ENCODE measurements around the gene CCDC82.

The CCDC82 gene

GRCh38 chr11:96329419-96329818 is 60.3 kb downstream of the CCDC82 start:
- no peak for DNase-seq (ENCODE audit: low read depth, low spot score)

- DNase-seq (ENCODE audit: low read depth, low spot score): no peak
Observed at GRCh38 chr11:96328395-96329010, 61.2 kb downstream of the CCDC82 start.

DNA sequence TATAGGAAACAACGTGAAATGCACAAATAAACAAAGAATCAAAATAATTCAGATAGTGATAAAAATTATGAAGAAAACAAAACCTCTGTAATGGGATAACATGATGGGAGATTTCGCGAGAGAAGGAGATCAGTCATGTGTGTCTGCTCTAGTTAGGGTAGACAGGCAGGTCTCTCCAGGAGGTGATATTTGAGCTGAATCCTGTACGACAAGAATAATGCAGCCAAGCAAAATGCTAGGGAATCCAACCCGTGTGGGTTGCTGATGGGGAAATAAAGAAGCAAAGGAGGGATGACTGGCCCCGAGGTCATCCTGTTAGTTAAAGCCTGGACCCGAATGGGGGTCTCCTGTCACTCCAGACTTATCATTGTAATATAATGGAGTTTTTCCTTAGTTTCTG is 62.8 kb downstream of the CCDC82 start:
- DNase-seq (ENCODE audit: low read depth, low spot score): no peak

DNA sequence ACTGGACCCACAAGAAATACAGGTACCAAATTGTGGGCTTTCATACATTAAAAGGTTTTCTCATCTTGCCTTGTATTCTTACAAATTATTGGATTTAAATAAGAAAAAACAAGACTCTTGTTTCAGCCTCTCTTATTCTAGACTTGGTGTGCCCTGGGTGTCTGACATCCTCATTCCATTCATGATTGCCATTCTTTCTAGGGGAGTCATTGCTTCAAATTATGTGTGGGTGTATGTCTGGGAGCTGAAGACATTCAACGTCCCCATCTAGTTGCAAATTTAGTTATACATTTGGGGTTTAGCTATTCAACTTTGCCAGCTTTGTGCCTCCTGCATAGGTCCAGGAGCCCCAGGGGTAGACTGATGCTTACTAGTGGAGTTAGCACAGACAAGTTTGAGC is 64.8 kb downstream of the CCDC82 start:
- DNase-seq (ENCODE audit: low read depth, low spot score): no peak

DNA sequence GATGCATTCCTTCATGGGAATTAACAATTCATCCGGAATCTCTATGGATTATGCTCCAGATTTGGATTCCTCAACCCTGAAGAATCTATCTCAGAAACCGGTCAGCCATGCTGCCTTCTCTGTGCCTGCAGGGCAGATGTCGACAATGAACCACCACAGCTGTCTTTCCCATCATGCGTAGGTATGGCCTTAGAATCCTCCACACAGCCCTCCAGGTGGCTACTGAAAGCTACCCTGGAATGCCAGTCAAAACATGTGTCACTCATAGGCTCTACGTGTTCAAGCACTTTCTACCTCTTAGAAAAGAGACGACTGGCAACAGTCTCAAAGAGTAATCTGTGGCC is 66.1 kb downstream of the CCDC82 start:
- no peak for DNase-seq (ENCODE audit: low read depth, low spot score)

DNA sequence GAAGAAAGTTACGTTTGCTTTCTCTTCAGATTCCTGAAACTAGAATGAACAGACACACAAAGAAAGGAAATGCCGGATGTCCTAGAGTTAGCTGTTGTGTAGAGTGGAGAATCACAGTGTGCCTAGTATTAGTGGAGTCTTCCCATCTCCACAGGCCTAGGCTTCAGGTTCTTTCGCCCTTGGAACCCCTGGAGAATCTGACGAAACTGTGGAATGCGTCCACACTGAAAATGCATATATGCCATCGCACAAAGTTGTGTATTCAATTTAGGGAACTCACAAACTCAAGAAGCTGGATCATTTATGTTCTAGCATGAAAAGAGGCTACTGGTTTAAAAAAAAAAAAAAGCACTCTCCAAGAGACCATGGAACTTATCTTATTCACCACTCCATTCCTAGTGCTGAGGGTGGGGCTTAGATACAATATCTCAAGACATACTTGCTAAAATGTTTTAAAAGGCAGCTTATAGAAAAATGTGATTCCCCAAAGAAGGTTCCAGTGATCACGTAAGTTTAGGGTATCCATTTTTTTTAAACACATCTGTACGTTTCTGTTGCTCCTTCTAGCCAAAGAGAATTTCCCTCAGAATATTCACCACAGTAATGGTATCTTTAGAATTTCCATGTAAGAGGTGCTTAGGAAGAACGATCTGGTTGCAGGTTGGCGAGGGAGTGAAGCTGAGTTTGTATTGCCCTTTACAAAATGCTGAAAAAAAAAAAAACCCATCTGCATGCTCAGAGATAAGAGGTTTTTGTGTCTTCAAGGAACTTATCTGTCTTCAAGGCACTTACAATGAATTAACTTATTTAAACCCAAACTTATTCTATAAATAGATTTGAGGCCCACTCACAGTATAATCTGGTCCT is 66.7 kb downstream of the CCDC82 start:
- no peak for DNase-seq (ENCODE audit: low read depth, low spot score)

DNA sequence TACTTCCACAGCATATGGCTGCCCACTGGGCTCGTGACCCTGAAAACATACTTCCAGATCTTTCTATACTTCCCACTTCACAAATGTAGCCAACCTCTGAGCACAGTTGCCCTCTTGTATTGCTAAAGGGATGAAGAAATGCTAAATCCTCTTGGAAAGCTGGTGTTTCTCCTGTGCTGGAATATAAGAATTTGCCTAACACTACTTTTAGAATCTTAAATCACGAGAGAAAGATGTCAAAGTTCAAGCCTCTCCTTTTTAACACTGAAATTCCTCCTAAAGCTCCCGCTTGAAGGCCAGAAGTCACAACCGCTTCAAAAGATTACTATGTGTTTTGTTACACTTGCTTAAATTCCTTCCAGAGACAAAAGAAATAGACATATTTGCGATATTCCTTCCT is 68.6 kb downstream of the CCDC82 start:
- DNase-seq (ENCODE audit: low read depth, low spot score): no peak

DNA sequence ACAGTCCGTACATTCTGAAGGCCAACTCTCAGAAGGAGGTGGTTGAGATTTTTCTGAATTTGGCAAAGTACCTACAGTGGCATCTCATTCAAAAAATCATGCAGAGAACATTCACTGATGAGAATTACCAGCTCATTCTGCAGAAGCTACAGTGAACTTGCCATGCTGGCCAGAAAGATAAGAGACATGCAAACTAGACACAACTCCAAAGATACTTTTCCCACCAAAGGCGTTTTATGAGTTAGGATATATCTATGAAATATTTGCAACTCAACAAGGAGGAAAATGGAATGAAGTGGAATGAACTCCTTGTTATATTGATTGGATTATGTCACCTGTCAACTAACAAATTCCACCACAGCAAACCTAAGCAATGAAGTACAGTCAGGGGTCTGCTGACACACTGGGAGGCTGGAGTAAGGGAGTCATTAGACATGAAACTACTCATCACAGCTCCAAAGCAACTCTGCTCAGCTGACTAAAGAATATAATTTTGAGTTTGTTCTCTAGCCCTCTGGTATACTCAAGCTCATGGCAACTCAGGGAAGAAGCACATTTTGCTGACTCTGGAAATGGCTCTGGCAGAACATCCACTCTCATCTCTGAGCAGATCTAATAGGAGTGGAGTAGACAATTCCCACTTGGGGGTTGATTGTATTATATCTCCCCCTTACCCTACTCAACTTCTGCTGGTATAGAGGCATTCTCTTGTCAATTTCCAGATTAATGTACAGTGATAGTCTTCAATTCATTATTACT is 69.6 kb downstream of the CCDC82 start:
- no peak for DNase-seq (ENCODE audit: low read depth, low spot score)

DNA sequence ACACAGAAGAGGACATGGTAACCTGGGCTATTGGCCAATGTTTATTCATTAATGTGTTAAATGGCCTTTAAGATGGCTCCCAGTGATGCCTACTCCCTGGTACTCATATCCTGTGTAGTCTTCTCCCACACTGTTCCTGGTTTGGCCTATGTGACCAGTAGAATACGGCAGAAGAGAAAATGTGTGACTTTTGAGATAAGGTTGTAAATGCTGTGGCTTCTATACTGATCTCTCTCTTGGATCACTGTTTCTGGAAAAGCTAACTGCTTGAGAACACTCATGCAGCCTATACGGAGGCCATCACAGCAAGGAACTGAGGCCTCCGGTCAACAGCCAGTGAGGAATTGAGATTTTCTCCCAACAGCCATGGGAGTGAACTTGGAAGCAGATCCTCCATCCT is 70.9 kb downstream of the CCDC82 start:
- no peak for DNase-seq (ENCODE audit: low read depth, low spot score)

GRCh38 chr11:96318399-96318798 is 71.3 kb downstream of the CCDC82 start:
- no peak for DNase-seq (ENCODE audit: low read depth, low spot score)

GRCh38 chr11:96317985-96318384 is 71.7 kb downstream of the CCDC82 start:
- DNase-seq (ENCODE audit: low read depth, low spot score): no peak

DNA sequence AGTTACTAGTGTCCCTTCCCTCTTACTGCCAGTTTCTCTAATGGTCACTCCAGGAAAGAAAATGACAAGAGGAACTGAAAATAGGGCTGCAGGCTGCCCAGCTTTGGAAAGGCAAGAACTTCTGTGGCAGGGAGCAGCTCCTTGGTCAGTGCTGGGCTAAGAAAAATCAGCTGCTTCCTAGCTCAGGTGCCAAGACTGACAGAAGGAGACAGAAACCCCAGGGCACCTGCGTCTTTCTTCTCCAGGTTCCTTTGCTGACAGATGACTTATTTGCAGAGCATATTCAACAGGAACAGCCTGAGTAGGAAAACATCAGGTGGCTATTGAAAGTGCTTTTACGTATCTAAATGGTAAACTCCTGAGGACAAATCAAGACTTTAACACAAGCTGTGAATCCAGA is 72.1 kb downstream of the CCDC82 start:
- no peak for DNase-seq (ENCODE audit: low read depth, low spot score)

DNA sequence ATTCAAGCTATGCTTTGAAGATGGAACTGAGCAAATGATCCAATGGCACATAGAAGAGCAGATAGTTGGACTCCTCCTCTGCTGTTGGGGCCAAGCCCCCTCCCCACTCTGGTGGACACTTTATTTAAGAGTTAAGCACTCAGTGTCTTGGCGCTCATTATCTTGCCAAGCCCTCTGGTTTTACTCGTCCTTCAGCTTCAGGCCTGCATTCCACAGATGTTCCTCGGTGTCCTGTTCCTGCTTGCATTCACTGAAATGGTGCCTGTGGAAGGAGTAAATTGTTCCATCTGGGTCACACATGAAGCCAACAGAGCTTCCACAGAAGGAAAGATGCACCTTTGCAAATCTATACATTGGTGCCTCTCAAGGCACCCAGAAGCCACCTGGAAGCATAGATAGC is 72.8 kb downstream of the CCDC82 start:
- DNase-seq (ENCODE audit: low read depth, low spot score): no peak

DNA sequence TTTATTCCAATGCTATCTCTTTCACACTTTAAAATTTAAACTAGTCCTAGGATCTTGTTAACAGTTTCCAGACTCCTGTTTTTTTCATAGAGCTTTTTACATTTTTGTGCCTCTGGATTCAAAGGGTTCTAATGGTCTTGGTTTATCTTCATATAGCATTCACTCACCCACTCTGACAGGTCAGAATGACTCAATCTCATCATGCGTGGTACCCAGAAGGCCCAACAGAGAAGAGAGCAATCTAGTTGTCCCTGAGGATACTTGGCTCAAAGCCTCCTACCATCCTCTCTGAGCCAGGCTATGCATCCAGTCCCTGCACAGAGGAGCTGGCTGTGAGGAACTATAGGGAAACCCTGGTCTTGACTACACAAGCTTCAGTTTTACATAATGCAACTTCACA is 74.2 kb downstream of the CCDC82 start:
- no peak for DNase-seq (ENCODE audit: low read depth, low spot score)

- DNase-seq (ENCODE audit: low read depth, low spot score): no peak
Observed at GRCh38 chr11:96314326-96315020, 75.2 kb downstream of the CCDC82 start.

DNA sequence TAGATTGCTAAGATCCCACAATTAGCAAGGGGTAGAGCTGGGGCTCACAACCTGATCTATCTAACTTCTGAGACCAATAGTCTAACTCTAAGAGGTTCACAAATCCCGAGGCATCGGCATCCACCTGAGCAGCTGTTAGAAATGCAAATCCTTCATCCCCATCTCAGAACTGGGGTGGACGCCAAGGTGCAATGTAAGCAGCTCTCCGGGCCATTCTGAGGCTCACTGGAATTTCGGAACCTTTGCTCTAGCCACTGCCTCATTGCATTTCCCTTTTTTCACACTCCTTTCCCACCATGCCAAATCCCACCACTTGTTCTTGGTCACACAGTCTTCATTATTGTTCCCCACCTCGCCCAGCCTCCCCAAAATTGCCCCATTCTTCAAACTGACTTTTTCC is 76.5 kb downstream of the CCDC82 start:
- no peak for DNase-seq (ENCODE audit: low read depth, low spot score)

DNA sequence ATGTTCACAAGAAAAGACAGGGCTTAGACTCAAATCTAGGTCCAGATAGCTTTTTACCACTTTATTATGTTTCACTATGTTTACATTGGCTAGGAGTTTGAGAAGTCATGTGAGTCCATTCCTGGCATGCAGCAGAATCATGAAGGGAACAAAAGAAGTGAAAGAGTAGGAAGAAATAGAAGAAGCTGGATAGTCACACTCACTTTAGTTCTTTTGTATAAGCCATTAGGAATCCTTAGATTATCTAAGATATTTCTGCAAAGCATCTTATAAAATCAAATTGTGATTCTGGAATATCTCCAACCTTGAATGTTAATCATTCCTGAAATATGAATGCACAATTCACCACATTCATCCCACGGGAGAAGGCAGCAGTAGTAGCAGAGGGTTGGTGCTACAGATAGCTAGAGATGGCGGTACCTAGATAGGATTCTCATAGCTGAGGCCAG is 78.6 kb downstream of the CCDC82 start:
- no peak for DNase-seq (ENCODE audit: low read depth, low spot score)

DNA sequence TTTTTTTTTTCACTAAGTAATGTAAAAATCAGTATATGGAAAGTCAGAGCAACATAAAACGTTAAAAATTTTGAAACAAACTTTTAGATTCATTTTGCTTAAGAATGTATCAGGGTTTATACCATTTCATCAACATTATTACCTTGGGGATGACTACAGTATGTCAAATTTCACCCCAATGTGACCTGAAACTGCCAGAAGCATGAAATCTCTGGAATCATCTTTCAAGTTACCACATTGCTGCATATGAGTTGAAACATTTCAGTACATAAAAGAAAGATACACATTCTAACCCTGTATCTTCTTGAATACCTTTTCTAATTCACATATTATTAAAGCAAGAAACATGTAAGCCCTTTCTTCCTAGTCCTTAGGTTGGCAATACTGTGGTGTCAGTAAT is 79.5 kb downstream of the CCDC82 start:
- no peak for DNase-seq (ENCODE audit: low read depth, low spot score)

DNA sequence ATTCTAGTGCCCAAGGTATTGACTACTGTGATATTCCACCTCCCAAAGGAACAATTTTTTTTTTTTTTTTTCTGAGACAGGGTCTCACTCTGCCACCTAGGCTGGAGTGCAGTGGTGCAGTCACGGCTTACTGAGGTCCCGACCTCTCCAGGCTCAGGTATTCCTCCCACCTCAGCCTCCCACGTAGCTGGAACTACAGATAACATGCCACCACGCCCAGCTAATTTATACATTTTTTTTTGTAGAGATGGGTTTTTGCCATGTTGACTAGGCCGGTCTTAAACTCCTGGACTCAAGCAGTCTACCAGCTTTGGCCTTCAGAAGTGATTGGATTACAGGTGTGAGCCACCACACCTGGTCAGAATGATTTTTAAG is 80.1 kb downstream of the CCDC82 start:
- no peak for DNase-seq (ENCODE audit: low read depth, low spot score)

- DNase-seq (ENCODE audit: low read depth, low spot score): no peak
Observed at GRCh38 chr11:96309016-96309642, 80.6 kb downstream of the CCDC82 start.

- no peak for DNase-seq (ENCODE audit: low read depth, low spot score)
Observed at GRCh38 chr11:96307776-96308140, 82.0 kb downstream of the CCDC82 start.

All from brain pericyte (primary cell).